ENCODE data around the gene MRAP. TPM values are rescaled to one million over a fixed set of nuclear protein-coding genes. Genes with fewer than 3 reads are reported as not detected.

MRAP gene
- polyA plus RNA-seq, 1 donor from 2014 or later: not detected

DNA sequence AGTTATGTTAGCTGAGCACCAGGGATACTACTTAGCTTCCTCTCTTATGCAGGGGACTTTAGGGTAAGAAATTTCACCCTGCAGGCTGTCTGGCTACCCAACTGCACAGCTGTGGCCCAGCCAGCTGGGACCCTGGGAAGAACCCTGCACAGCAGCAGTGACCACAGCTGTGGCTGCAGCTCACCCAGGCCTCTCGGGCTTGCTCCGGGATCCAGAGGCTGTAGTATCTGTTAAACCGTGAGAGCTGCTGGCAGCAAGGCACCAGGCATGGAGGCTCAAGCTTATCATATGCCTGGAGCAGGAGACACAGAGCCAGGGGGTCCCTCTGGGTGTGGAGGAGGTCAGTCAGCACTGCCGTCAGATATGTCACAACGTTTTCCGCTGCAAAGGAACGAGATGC lies 53.9 kb downstream of the MRAP start:
- Histone ChIP-seq H3K79me2 (replicated peaks; ENCODE audit: insufficient read depth, low read length) (no peaks in the 10 kb centered on the region), H3K27ac (ENCODE audit: low read length) (no peak overlapping the region), H2AFZ (ENCODE audit: low read depth, low read length) (no peak overlapping the region), H4K20me1 (ENCODE audit: insufficient read depth) (no peaks in the 10 kb centered on the region), H3K9me2 (ENCODE audit: insufficient read depth, low read length) (no peaks in the 10 kb centered on the region), H3K4me3 (ENCODE audit: low read length) (no peak overlapping the region), H3K27me3 (ENCODE audit: insufficient read depth, low read depth, low read length) (no peaks in the 10 kb centered on the region), H3K9ac (ENCODE audit: low read length) (no peak overlapping the region), H3F3A (ENCODE audit: insufficient read depth, low read length, poor library complexity, severe bottlenecking) (no peaks in the 10 kb centered on the region), H3K9me3 (ENCODE audit: low read length) (no peaks in the 10 kb centered on the region), H3K4me2 (ENCODE audit: low read length) (no peak overlapping the region), H3K36me3 (ENCODE audit: insufficient read depth, low read length) (peaks cover 13% of the 10 kb centered on the region)
- no peak for TF ChIP-seq TAF1 (IDR thresholded peaks at IDR 0.05; ENCODE audit: low read depth)
- no peak for TF ChIP-seq SMC3 (conservative IDR thresholded peaks at IDR 0.05; ENCODE audit: poor library complexity)
- no peak for TF ChIP-seq POLR2AphosphoS5 (IDR thresholded peaks at IDR 0.05)
- TF ChIP-seq, protein P1, sequence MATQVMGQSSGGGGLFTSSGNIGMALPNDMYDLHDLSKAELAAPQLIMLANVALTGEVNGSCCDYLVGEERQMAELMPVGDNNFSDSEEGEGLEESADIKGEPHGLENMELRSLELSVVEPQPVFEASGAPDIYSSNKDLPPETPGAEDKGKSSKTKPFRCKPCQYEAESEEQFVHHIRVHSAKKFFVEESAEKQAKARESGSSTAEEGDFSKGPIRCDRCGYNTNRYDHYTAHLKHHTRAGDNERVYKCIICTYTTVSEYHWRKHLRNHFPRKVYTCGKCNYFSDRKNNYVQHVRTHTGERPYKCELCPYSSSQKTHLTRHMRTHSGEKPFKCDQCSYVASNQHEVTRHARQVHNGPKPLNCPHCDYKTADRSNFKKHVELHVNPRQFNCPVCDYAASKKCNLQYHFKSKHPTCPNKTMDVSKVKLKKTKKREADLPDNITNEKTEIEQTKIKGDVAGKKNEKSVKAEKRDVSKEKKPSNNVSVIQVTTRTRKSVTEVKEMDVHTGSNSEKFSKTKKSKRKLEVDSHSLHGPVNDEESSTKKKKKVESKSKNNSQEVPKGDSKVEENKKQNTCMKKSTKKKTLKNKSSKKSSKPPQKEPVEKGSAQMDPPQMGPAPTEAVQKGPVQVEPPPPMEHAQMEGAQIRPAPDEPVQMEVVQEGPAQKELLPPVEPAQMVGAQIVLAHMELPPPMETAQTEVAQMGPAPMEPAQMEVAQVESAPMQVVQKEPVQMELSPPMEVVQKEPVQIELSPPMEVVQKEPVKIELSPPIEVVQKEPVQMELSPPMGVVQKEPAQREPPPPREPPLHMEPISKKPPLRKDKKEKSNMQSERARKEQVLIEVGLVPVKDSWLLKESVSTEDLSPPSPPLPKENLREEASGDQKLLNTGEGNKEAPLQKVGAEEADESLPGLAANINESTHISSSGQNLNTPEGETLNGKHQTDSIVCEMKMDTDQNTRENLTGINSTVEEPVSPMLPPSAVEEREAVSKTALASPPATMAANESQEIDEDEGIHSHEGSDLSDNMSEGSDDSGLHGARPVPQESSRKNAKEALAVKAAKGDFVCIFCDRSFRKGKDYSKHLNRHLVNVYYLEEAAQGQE (IDR thresholded peaks at IDR 0.05; ENCODE audit: borderline replicate concordance): no peak
- no peak for TF ChIP-seq EP300 (conservative IDR thresholded peaks at IDR 0.05; ENCODE audit: poor library complexity, severe bottlenecking)
- TF ChIP-seq MXI1 (conservative IDR thresholded peaks at IDR 0.05; ENCODE audit: poor library complexity, severe bottlenecking): no peak
- TF ChIP-seq EZH2 (IDR thresholded peaks at IDR 0.05; ENCODE audit: borderline replicate concordance, insufficient read depth, low read length, poor library complexity, severe bottlenecking): no peak
- TF ChIP-seq RAD21 (conservative IDR thresholded peaks at IDR 0.05): no peak
- TF ChIP-seq, protein P2, sequence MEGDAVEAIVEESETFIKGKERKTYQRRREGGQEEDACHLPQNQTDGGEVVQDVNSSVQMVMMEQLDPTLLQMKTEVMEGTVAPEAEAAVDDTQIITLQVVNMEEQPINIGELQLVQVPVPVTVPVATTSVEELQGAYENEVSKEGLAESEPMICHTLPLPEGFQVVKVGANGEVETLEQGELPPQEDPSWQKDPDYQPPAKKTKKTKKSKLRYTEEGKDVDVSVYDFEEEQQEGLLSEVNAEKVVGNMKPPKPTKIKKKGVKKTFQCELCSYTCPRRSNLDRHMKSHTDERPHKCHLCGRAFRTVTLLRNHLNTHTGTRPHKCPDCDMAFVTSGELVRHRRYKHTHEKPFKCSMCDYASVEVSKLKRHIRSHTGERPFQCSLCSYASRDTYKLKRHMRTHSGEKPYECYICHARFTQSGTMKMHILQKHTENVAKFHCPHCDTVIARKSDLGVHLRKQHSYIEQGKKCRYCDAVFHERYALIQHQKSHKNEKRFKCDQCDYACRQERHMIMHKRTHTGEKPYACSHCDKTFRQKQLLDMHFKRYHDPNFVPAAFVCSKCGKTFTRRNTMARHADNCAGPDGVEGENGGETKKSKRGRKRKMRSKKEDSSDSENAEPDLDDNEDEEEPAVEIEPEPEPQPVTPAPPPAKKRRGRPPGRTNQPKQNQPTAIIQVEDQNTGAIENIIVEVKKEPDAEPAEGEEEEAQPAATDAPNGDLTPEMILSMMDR (IDR thresholded peaks at IDR 0.05; ENCODE audit: poor library complexity, severe bottlenecking): no peak

DNA sequence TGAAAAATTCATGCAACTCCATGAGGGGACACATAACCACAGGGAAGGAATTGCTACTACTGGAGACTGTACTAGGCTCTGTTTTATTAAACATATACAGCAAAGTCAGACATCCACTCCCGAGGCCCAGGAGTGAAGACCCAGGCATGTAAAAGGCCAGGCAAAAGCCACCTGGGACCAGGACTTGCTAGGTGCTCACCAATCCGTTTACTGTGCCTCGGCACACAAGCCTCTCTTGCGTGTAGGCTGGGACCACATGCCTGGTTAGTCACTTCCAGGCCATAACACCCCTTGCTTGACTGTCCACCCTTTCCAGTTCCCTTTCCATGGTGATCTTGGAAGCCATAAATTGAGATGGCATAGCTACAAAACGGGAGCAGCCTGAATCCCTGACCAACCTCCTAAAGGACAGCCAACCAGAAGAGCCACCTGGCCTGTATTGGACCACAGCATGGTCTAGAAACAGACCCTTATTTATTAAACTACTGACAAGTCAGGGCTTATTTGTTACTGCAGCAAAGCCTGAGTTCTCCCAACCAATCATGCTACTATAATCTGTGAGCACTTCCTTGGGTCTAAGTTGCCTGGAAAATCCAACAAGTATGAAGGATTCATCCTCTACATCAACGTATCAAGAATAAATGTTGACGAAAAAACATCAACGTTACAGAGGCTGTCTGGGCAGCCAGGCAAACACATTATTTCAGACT lies 54.5 kb downstream of the MRAP start:
- no peak overlapping the region for H3K9ac ChIP-seq (ENCODE audit: low read length)
- H3K36me3 ChIP-seq (ENCODE audit: insufficient read depth, low read length): peaks cover 13% of the 10 kb centered on the region

More for the DNA sequence above, 54.5 kb downstream of the MRAP start:
- no peak overlapping the region for H3K4me2 ChIP-seq (ENCODE audit: low read length)
- H3K79me2 ChIP-seq (replicated peaks; ENCODE audit: insufficient read depth, low read length): no peaks in the 10 kb centered on the region
- no peak overlapping the region for H2AFZ ChIP-seq (ENCODE audit: low read depth, low read length)
- no peaks in the 10 kb centered on the region for H3K9me3 ChIP-seq (ENCODE audit: low read length)
- H3K27ac ChIP-seq (ENCODE audit: low read length): no peak overlapping the region
- H4K20me1 ChIP-seq (ENCODE audit: insufficient read depth): no peaks in the 10 kb centered on the region
- TF ChIP-seq SMC3 (conservative IDR thresholded peaks at IDR 0.05; ENCODE audit: poor library complexity) (no peak), MXI1 (conservative IDR thresholded peaks at IDR 0.05; ENCODE audit: poor library complexity, severe bottlenecking) (no peak), EP300 (conservative IDR thresholded peaks at IDR 0.05; ENCODE audit: poor library complexity, severe bottlenecking) (no peak), POLR2AphosphoS5 (IDR thresholded peaks at IDR 0.05) (no peak), TAF1 (IDR thresholded peaks at IDR 0.05; ENCODE audit: low read depth) (no peak), EZH2 (IDR thresholded peaks at IDR 0.05; ENCODE audit: borderline replicate concordance, insufficient read depth, low read length, poor library complexity, severe bottlenecking) (no peak), RAD21 (conservative IDR thresholded peaks at IDR 0.05) (no peak)
- TF ChIP-seq, protein P1 (IDR thresholded peaks at IDR 0.05; ENCODE audit: borderline replicate concordance): no peak
- TF ChIP-seq, protein P2 (IDR thresholded peaks at IDR 0.05; ENCODE audit: poor library complexity, severe bottlenecking): no peak
- H3K27me3 ChIP-seq (ENCODE audit: insufficient read depth, low read depth, low read length): no peaks in the 10 kb centered on the region
- no peaks in the 10 kb centered on the region for H3F3A ChIP-seq (ENCODE audit: insufficient read depth, low read length, poor library complexity, severe bottlenecking)
- H3K9me2 ChIP-seq (ENCODE audit: insufficient read depth, low read length): no peaks in the 10 kb centered on the region
- no peak overlapping the region for H3K4me3 ChIP-seq (ENCODE audit: low read length)

All from neural cell (in vitro differentiated cells).